Adipocyte (in vitro differentiated cells): ENCODE results near the gene NTSR1.

ENCODE experiments used
- DNase-seq: peaks from one replicate; pipeline ENCODE4 v3.0.0-alpha.2; 2015; ENCODE audit warnings: low read depth
- H3K27me3 ChIP-seq: replicated peaks from 2 replicates; pipeline ENCODE4 v1.7.0; 2013; ENCODE audit warnings: mild to moderate bottlenecking, low read length, moderate library complexity; ENCODE audit not compliant: control insufficient read depth, insufficient read depth
- H3K36me3 ChIP-seq: 2 replicates; pipeline ENCODE4 v1.7.0; 2013; ENCODE audit warnings: low read length, mild to moderate bottlenecking, moderate library complexity; ENCODE audit not compliant: control insufficient read depth, insufficient read depth, severe bottlenecking
- H3K4me1 ChIP-seq: 2 replicates; pipeline ENCODE4 v1.7.0; 2013; ENCODE audit warnings: mild to moderate bottlenecking, low read length, moderate library complexity; ENCODE audit not compliant: control insufficient read depth, insufficient read depth
- H3K4me3 ChIP-seq: 2 replicates; pipeline ENCODE4 v1.7.0; 2013; ENCODE audit warnings: mild to moderate bottlenecking, low read length, moderate library complexity
- H3K9ac ChIP-seq: 2 replicates; pipeline ENCODE4 v1.7.0; 2013; ENCODE audit warnings: mild to moderate bottlenecking, low read length, moderate library complexity
- H3K9me3 ChIP-seq: 2 replicates; pipeline ENCODE4 v1.7.0; 2013; ENCODE audit warnings: mild to moderate bottlenecking, low read length, moderate library complexity; ENCODE audit not compliant: control insufficient read depth

The NTSR1 gene

GRCh38 chr20:62755817-62756724 is 47.4 kb downstream of the NTSR1 start:
- no peak overlapping the region for H3K9ac ChIP-seq
- peaks cover 12% of the 10 kb centered on the region for H3K27me3 ChIP-seq
- peaks cover 27% of the 10 kb centered on the region for H3K4me1 ChIP-seq
- no peak overlapping the region for H3K4me3 ChIP-seq
- H3K9me3 ChIP-seq, result no peaks in the 10 kb centered on the region
- no peak for DNase-seq
- no peaks in the 10 kb centered on the region for H3K36me3 ChIP-seq

- Histone ChIP-seq H3K36me3 (no peaks in the 10 kb centered on the region), H3K4me3 (no peak overlapping the region), H3K9ac (no peak overlapping the region), H3K4me1 (peaks cover 36% of the 10 kb centered on the region), H3K27me3 (peaks cover 19% of the 10 kb centered on the region), H3K9me3 (no peaks in the 10 kb centered on the region)
- no peak for DNase-seq
Observed at GRCh38 chr20:62758226-62758912, 49.7 kb downstream of the NTSR1 start.

- peaks cover 36% of the 10 kb centered on the region for H3K4me1 ChIP-seq
- DNase-seq, result no peak
- no peak overlapping the region for H3K9ac ChIP-seq
- H3K27me3 ChIP-seq, result peaks cover 15% of the 10 kb centered on the region
- no peak overlapping the region for H3K4me3 ChIP-seq
- H3K9me3 ChIP-seq, result no peaks in the 10 kb centered on the region
- no peaks in the 10 kb centered on the region for H3K36me3 ChIP-seq
Observed at GRCh38 chr20:62759981-62760431, 51.4 kb downstream of the NTSR1 start.

- H3K9ac ChIP-seq, result no peak overlapping the region
- peaks cover 36% of the 10 kb centered on the region for H3K4me1 ChIP-seq
- H3K36me3 ChIP-seq, result no peaks in the 10 kb centered on the region
- no peak for DNase-seq
- no peak overlapping the region for H3K4me3 ChIP-seq
- no peaks in the 10 kb centered on the region for H3K9me3 ChIP-seq
- peaks cover 17% of the 10 kb centered on the region for H3K27me3 ChIP-seq
Observed at GRCh38 chr20:62760471-62760855, 51.8 kb downstream of the NTSR1 start.

GRCh38 chr20:62760856-62761758 is 52.5 kb downstream of the NTSR1 start:
- DNase-seq, result no peak
- Histone ChIP-seq H3K36me3 (no peaks in the 10 kb centered on the region), H3K9me3 (no peaks in the 10 kb centered on the region), H3K9ac (peak overlapping the region; percentile 20), H3K4me3 (no peak overlapping the region), H3K27me3 (peaks cover 23% of the 10 kb centered on the region), H3K4me1 (peaks cover 36% of the 10 kb centered on the region)

- Histone ChIP-seq H3K9ac (no peak overlapping the region), H3K9me3 (no peaks in the 10 kb centered on the region), H3K27me3 (peaks cover 30% of the 10 kb centered on the region), H3K4me3 (no peak overlapping the region), H3K36me3 (no peaks in the 10 kb centered on the region), H3K4me1 (peaks cover 30% of the 10 kb centered on the region)
- no peak for DNase-seq
Observed at GRCh38 chr20:62761759-62762131, 53.1 kb downstream of the NTSR1 start.

GRCh38 chr20:62762376-62762775 is 53.7 kb downstream of the NTSR1 start:
- Histone ChIP-seq H3K36me3 (no peaks in the 10 kb centered on the region), H3K27me3 (peaks cover 35% of the 10 kb centered on the region), H3K9ac (no peak overlapping the region), H3K9me3 (no peaks in the 10 kb centered on the region), H3K4me3 (no peak overlapping the region), H3K4me1 (peaks cover 23% of the 10 kb centered on the region)
- DNase-seq, result no peak

- no peak overlapping the region for H3K9ac ChIP-seq
- no peaks in the 10 kb centered on the region for H3K36me3 ChIP-seq
- no peak overlapping the region for H3K4me3 ChIP-seq
- no peaks in the 10 kb centered on the region for H3K9me3 ChIP-seq
- peaks cover 18% of the 10 kb centered on the region for H3K4me1 ChIP-seq
- DNase-seq, result no peak
- peaks cover 38% of the 10 kb centered on the region for H3K27me3 ChIP-seq
Observed at GRCh38 chr20:62762801-62763368, 54.2 kb downstream of the NTSR1 start.

GRCh38 chr20:62763404-62763803 is 54.8 kb downstream of the NTSR1 start:
- no peak for DNase-seq
- H3K36me3 ChIP-seq, result no peaks in the 10 kb centered on the region
- H3K27me3 ChIP-seq, result peaks cover 43% of the 10 kb centered on the region
- H3K4me3 ChIP-seq, result no peak overlapping the region
- H3K4me1 ChIP-seq, result peaks cover 14% of the 10 kb centered on the region
- H3K9me3 ChIP-seq, result no peaks in the 10 kb centered on the region
- H3K9ac ChIP-seq, result no peak overlapping the region

GRCh38 chr20:62764156-62764935 is 55.7 kb downstream of the NTSR1 start:
- DNase-seq, result no peak
- Histone ChIP-seq H3K27me3 (peaks cover 44% of the 10 kb centered on the region), H3K9me3 (no peaks in the 10 kb centered on the region), H3K4me3 (no peak overlapping the region), H3K9ac (no peak overlapping the region), H3K36me3 (no peaks in the 10 kb centered on the region), H3K4me1 (peaks cover 20% of the 10 kb centered on the region)
